A673 (cell line): Measurements from ENCODE around the gene LSM3. TPM values are rescaled to one million over a fixed set of nuclear protein-coding genes. Genes with fewer than 3 reads are reported as not detected.

Experiments used
- BruUV-seq: library from RNA; stranded (reverse); fragments of 400-500 nt; replicated peaks from 2 replicates; lab custom pipeline; 2021; lab: Mats Ljungman, UMichigan
- CTCF ChIA-PET: fragments of 300-600 bp; sonication (Branson Sonifier 250); formaldehyde crosslinking; loops from one replicate; lab custom pipeline; 2022; ENCODE audit warnings: antibody characterized with exemption; lab: Charles Lee
- POLR2A ChIA-PET: fragments of 300-600 bp; sonication (Branson Sonifier 250); formaldehyde crosslinking; loops from one replicate; lab custom pipeline; 2022; ENCODE audit warnings: antibody characterized with exemption; ENCODE audit not compliant: low non-redundant PET; lab: Charles Lee
- DNase-seq: peaks from one replicate; pipeline ENCODE4 v3.0.0-alpha.2; 2015; ENCODE audit warnings: low spot score
- H3K27ac ChIP-seq: fragments of 200-600 bp; sonication (generic); 2 replicates; pipeline ENCODE4 v1.5.1; 2016; ENCODE audit warnings: mixed run types, low read depth, mild to moderate bottlenecking, mixed read lengths, antibody characterized with exemption, low read length; ENCODE audit not compliant: poor library complexity, severe bottlenecking
- H3K27me3 ChIP-seq: fragments of 200-600 bp; sonication (generic); replicated peaks from 2 replicates; pipeline ENCODE4 v1.6.1; 2017; ENCODE audit warnings: mixed run types, low read depth, mild to moderate bottlenecking, mixed read lengths, antibody characterized with exemption, low read length; ENCODE audit not compliant: insufficient read depth, poor library complexity
- H3K36me3 ChIP-seq: fragments of 200-600 bp; sonication (generic); 2 replicates; pipeline ENCODE4 v1.6.1; 2016; ENCODE audit warnings: mixed run types, mild to moderate bottlenecking, mixed read lengths, antibody characterized with exemption, low read length; ENCODE audit not compliant: insufficient read depth, poor library complexity, severe bottlenecking
- H3K4me1 ChIP-seq: fragments of 200-600 bp; sonication (generic); 2 replicates; pipeline ENCODE4 v1.6.1; 2017; ENCODE audit warnings: mixed run types, mild to moderate bottlenecking, mixed read lengths, antibody characterized with exemption, low read length; ENCODE audit not compliant: insufficient read depth, poor library complexity, severe bottlenecking
- H3K4me3 ChIP-seq: fragments of 200-600 bp; sonication (generic); 2 replicates; pipeline ENCODE4 v1.5.1; 2016; ENCODE audit warnings: low read depth, mixed run types, mild to moderate bottlenecking, mixed read lengths, low read length; ENCODE audit not compliant: poor library complexity, severe bottlenecking
- H3K9me3 ChIP-seq: fragments of 200-600 bp; sonication (generic); 2 replicates; pipeline ENCODE4 v1.6.1; 2016; ENCODE audit warnings: mixed run types, low read depth, mild to moderate bottlenecking, mixed read lengths, antibody characterized with exemption, low read length; ENCODE audit not compliant: poor library complexity, severe bottlenecking
- EZH2 ChIP-seq: fragments of 200-600 bp; sonication (generic); IDR thresholded peaks from 2 replicates; pipeline ENCODE4 v1.6.1; 2017; ENCODE audit warnings: borderline replicate concordance, low read depth, mild to moderate bottlenecking, mixed read lengths, antibody characterized with exemption, low read length; ENCODE audit not compliant: poor library complexity, severe bottlenecking
- intact Hi-C: fragments of 100-400 bp; cut with micrococcal nuclease; formaldehyde crosslinking; loops from one replicate; pipeline ENCODE4 v1.10.0; 2022; ENCODE audit not compliant: unreplicated experiment
- total RNA-seq: library from RNA; stranded (reverse); gene quantifications from 2 replicates; pipeline ENCODE4 v1.2.3, GENCODE V29; 2021
- TF ChIP-seq, protein P1 (sequence below): fragments of 300-800, 200-600 bp; sonication (generic); conservative IDR thresholded peaks from 2 replicates; pipeline ENCODE4 v1.5.1; 2017; ENCODE audit warnings: low read depth, mild to moderate bottlenecking, antibody characterized with exemption, low read length, moderate library complexity, mixed read lengths

Gene LSM3
- total RNA-seq, 1 experiment from 2014 or later = 29.4 TPM

- Histone ChIP-seq H3K27ac (no peak overlapping the region), H3K27me3 (no peaks in the 10 kb centered on the region), H3K4me3 (no peak overlapping the region), H3K36me3 (peaks cover 13% of the 10 kb centered on the region), H3K4me1 (peaks cover 9% of the 10 kb centered on the region), H3K9me3 (no peaks in the 10 kb centered on the region)
- ChIA-PET POLR2A (no interaction called here), CTCF (no interaction called here)
- TF ChIP-seq, protein P1, sequence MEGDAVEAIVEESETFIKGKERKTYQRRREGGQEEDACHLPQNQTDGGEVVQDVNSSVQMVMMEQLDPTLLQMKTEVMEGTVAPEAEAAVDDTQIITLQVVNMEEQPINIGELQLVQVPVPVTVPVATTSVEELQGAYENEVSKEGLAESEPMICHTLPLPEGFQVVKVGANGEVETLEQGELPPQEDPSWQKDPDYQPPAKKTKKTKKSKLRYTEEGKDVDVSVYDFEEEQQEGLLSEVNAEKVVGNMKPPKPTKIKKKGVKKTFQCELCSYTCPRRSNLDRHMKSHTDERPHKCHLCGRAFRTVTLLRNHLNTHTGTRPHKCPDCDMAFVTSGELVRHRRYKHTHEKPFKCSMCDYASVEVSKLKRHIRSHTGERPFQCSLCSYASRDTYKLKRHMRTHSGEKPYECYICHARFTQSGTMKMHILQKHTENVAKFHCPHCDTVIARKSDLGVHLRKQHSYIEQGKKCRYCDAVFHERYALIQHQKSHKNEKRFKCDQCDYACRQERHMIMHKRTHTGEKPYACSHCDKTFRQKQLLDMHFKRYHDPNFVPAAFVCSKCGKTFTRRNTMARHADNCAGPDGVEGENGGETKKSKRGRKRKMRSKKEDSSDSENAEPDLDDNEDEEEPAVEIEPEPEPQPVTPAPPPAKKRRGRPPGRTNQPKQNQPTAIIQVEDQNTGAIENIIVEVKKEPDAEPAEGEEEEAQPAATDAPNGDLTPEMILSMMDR = no peak
- TF ChIP-seq EZH2 = no peak
- BruUV-seq = no TSS peak
- intact Hi-C loops = no loop called here
- no peak for DNase-seq
Observed at GRCh38 chr3:14151471-14152083, 27.0 kb upstream of the LSM3 start.

GRCh38 chr3:14152233-14152962 is 26.2 kb upstream of the LSM3 start:
- ChIA-PET POLR2A (no interaction called here), CTCF (no interaction called here)
- Histone ChIP-seq H3K9me3 (no peaks in the 10 kb centered on the region), H3K4me3 (no peak overlapping the region), H3K27me3 (no peaks in the 10 kb centered on the region), H3K27ac (no peak overlapping the region), H3K36me3 (peaks cover 16% of the 10 kb centered on the region), H3K4me1 (peaks cover 9% of the 10 kb centered on the region)
- intact Hi-C loops = no loop called here
- no peak for DNase-seq
- TF ChIP-seq EZH2 = no peak
- TF ChIP-seq, protein P1 = peak; percentile 29
- no TSS peak for BruUV-seq

GRCh38 chr3:14152963-14153355 is 25.7 kb upstream of the LSM3 start:
- POLR2A ChIA-PET = no interaction called here

More at GRCh38 chr3:14152963-14153355, 25.7 kb upstream of the LSM3 start:
- Histone ChIP-seq H3K27me3 (no peaks in the 10 kb centered on the region), H3K4me3 (no peak overlapping the region), H3K9me3 (no peaks in the 10 kb centered on the region), H3K36me3 (peaks cover 18% of the 10 kb centered on the region), H3K27ac (no peak overlapping the region), H3K4me1 (peaks cover 6% of the 10 kb centered on the region)
- no peak for DNase-seq
- TF ChIP-seq, protein P1 = no peak; the same call in 1 of the 2 replicates
- TF ChIP-seq EZH2 = no peak
- no TSS peak for BruUV-seq
- CTCF ChIA-PET = no interaction called here
- intact Hi-C loops = no loop called here
